ENCODE data around the gene BBS9. TPM values are rescaled to one million over a fixed set of nuclear protein-coding genes. Genes with fewer than 3 reads are reported as not detected.
"Not testable (repeated sequence)": the region's sequence is repeated elsewhere in the genome, so short reads cannot be mapped to it uniquely, and the experiment has no call there.

The BBS9 gene
- total RNA-seq, 1 experiment from 2014 or later, result 16.1 TPM

- DNase-seq (ENCODE audit: low read depth), result peak; percentile 15
These were observed 66.9 kb downstream of the BBS9 start for GRCh38 chr7:33196221-33196620.

DNA sequence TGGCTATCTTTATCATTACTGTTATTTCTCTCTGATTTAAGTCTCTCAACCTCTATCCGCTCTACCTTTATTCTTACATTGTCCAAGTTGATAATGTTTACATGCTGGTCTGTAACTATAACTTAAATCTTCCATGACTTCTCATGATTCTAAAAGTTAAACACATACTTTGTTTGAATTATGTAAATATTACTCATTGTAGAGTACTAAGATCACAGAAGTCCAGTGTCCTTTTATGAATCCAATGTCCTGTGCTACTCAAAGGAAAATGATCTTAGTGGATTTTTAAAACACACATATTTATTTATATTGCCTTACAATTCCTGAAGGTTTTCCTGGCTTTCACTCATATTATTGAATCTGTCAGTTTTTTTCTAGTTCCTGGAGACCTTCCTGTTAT, 70.9 kb downstream of the BBS9 start:
- no peak for DNase-seq (ENCODE audit: low read depth)

GRCh38 chr7:33201821-33202220, 72.5 kb downstream of the BBS9 start:
- DNase-seq (ENCODE audit: low read depth), result peak; percentile 7

DNA sequence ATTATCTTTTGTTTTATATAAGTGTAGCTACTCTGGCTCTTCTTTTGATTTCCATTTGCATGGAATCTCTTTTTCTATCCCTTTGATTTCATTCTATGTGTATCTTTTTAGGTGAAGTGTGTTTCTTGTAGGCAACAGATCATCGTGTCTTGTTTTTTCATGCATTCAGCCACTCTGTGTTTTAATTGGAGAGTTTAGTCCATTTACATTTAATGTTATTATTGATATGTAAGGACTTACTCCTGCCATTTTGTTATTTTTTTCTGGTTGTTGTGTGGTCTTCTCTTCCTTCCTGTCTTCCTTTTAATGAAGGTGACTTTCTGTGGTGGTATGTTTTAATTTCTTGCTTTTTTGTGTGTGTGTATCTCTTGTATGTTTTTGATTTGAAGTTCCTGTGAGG, 81.6 kb downstream of the BBS9 start:
- no peak for DNase-seq (ENCODE audit: low read depth)

- DNase-seq (ENCODE audit: low read depth), result no peak
These were observed 82.8 kb downstream of the BBS9 start for GRCh38 chr7:33212144-33212543.

DNA sequence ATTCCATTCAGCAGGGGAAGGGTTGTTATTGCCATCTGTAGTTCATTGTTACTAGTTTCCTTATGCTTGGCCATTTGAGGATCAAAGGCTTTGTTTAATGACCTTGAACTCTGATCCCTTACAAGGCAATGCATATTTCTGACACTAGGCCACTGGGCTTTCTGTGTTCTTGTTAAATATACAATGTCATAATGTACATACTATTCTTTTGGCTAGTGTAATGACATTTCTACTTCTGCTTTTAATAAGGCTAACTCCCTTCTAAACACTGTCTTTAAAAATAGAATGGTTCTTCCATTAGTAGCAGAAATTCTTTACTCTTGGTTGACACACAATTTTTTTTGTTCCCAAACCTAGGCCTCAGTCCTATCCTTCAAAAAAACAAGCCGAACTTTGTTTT, 86.6 kb downstream of the BBS9 start:
- DNase-seq (ENCODE audit: low read depth), result no peak

DNA sequence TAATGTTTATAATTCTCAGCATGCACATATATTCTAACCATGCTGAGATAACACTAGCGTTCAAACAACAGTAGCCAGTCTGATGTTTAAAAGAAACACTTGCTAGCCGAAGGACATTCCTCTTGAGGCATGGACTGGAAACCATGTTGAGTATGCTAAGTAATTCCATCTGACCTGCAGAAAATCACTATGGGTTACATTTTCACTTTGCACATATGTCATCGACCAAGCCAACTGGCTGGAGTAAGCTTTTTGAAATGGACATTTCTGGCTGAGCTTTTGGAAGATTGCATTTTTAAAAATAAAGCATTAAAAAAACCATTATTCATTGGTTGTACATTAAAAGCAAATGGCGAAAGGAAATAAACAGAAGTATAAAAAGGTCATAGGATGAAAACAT, 88.2 kb downstream of the BBS9 start:
- DNase-seq (ENCODE audit: low read depth), result no peak

DNA sequence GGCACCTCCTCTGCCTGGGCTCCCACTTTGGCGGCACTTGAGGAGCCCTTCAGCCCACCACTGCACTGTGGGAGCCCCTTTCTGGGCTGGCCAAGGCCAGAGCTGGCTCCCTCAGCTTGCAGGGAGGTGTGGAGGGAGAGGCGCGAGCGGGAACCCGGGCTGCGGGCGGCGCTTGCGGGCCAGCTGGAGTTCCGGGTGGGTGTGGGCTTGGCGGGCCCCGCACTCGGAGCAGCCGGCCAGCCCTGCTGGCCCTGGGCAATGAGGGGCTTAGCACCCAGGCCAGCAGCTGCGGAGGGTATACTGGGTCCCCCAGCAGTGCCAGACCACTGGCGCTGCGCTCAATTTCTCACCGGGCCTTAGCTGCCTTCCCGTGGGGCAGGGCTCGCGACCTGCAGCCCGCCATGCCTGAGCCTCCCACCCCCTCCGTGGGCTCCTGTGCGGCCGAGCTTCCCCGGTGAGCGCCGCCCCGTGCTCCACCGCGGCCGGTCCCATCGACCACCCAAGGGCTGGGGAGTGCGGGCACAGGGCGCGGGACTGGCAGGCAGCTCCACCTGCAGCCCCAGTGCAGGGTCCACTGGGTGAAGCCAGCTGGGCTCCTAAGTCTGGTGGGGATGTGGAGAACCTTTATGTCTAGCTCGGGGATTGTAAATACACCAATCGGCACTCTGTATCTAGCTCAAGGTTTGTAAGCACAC, 89.6 kb downstream of the BBS9 start:
- DNase-seq (ENCODE audit: low read depth), result not testable (repeated sequence)

- no peak for DNase-seq (ENCODE audit: low read depth)
These were observed 90.9 kb downstream of the BBS9 start for GRCh38 chr7:33220231-33220630.

DNA sequence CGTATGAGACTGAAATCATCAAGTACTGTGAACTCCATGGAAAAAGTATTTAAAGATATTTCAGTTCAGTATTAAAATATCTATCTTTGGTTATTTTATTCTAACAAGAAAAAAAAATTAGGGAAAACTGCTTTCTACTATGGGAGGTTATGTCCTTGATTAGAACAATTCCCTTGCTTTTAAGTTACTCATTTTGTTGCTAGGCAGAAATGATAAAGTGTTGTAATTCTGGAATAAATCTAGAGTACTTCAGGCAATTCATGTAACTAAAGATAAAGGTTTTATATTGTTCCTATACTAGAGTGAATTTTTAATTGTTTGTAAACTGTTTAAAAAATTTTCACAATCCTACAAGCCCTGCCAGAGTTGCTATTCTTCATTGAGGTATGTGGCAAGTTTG, 92.0 kb downstream of the BBS9 start:
- DNase-seq (ENCODE audit: low read depth), result no peak

- no peak for DNase-seq (ENCODE audit: low read depth)
These were observed 103.3 kb downstream of the BBS9 start for GRCh38 chr7:33232632-33233145.

DNA sequence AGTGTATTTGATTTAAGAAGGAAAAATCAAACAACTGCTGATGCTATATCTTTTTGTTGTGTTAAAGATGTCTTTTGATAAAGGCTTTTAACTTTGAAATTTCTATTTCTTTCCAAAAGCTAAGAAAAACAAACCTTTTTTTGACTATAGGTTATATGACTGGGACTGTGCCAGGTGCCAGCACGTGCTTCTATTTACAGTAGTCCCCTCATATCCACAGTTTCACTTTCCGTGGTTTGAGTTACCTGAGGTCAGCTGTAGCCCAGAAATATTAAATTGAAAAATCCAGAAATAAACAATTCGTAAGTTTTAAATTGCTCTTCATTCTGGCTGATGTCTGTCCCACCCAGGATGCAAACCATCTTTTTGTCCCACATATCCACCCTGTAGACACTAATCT, 104.3 kb downstream of the BBS9 start:
- no peak for DNase-seq (ENCODE audit: low read depth)

DNA sequence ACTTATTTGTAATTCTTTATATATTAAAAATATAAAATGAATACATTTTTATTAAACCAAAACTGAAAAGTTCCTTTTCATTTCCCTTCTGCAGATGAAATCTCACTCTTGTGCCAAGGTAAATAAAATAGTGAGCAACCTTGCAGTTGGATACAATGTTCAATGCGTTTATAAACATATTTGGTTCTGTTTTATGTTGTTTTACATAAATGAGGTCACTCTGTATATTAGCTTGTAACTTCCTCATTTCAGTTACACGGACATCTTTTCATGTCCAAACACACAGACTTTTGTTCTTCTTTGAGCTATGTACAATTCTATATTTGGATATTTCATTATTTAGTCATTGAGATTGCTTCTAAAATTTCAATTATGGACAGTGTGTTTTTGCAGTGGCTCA, 107.7 kb downstream of the BBS9 start:
- peak; percentile 3 for DNase-seq (ENCODE audit: low read depth)

DNA sequence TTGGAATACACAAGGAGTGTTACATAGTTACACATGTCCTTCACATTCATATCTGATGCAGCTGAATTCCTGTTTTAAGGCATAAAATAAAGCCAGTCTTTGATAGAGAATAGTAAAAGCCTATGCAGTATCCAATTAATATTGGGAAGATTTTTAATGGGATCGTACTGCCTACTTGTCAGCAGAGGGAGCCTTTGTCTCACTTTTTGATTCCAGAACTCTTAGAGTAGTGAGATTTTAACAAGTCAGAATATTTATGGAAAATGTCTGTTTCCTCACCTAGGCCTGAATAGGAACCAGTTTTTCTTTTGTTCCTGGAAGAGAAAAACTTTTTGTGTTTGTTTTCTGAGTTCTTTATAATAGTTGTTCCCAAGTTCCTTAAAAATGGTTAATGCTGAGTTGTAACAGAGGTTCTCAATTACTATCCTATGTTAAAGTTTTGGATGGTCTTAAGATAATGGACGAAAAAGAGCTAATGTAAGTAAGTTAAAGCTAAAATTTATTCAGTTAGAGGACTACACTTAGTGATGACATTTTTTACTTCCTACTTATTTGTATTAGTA, 114.0 kb downstream of the BBS9 start:
- DNase-seq (ENCODE audit: low read depth), result peak; percentile 59

GRCh38 chr7:33248671-33249070, 119.3 kb downstream of the BBS9 start:
- DNase-seq (ENCODE audit: low read depth), result no peak

GRCh38 chr7:33250421-33250871, 121.1 kb downstream of the BBS9 start:
- no peak for DNase-seq (ENCODE audit: low read depth)

DNA sequence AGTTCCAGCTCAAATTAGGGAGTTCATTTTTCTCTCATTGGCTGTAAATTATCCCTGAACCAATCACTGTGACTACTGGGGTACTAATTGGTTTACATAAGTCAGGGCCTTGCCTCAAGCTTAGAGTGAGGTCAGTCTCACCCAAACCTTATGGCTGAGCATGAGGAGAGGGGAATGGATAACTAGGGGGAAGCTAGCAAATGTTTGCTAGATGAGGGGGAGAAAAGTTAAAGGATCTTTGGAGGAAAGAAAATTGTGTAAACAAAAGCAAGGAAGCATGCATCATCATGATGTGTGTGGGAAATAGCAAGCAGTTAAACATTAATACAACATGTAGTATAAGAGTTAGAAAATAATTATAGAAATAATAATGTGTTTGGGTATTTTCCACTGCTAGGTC, 121.9 kb downstream of the BBS9 start:
- no peak for DNase-seq (ENCODE audit: low read depth)

DNA sequence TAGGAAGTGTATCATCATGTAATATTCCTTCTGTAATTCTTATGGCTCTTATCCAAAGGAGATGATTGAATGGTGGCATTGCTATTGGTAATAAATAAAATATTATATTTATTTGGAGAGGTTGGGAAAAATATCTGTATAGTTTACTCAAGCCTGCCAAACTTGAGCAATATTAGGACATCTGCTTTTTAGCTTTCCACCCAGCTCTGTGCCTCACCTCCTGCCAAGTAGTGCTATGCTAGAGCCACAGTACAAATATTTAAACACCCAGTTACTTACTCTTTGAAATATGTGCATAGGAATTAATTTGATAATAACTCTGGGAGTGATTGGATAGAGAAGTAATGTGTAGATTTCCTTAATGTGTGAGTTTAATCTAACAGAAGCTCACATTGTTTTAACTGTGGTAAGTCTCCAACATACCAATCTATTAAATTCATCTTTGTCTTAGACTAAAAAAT, 129.2 kb downstream of the BBS9 start:
- no peak for DNase-seq (ENCODE audit: low read depth)

DNA sequence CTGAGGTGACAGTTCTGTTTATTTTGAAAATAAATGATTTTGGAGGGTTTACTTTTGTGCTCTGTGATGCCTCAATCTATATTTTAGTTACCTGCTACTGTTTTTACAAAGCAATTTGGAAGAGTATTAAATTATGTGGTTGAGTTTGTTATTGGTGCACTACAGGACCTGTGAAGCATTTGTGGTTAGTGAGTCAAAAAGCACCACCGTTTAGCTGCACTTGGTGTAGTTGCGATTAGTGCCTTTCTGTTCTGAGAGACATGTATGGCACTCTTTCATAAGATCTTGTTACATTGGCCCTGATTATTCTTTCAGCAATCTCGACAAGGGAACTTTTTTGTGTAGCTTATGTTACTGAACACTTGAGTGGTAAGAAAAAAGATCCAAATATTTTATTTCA, 132.2 kb downstream of the BBS9 start:
- DNase-seq (ENCODE audit: low read depth), result peak; percentile 37

DNA sequence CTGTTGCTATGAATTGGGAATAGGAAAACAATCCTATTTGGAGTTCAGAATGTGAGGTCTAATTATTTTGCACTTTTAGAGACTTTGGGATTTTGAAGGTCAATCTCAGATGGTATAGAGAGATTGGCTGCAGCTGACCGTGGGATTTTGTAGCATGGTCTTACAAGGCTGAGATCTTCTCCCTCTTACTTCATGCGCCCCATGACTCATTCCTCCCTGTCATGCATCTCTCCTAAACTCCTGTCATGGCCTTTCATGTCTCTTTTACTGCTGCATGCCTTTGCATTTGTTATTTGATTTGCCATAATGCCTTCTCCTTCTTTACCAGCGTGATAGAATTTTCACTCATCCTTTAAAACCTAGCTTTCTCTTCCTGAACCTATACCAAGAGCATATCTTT, 133.1 kb downstream of the BBS9 start:
- peak; percentile 33 for DNase-seq (ENCODE audit: low read depth)

GRCh38 chr7:33271839-33272371, 142.5 kb downstream of the BBS9 start:
- DNase-seq (ENCODE audit: low read depth), result not testable (repeated sequence)

GRCh38 chr7:33273356-33273755, 144.0 kb downstream of the BBS9 start:
- DNase-seq (ENCODE audit: low read depth), result no peak

GRCh38 chr7:33276325-33276724, 147.0 kb downstream of the BBS9 start:
- DNase-seq (ENCODE audit: low read depth), result no peak

Data from RPMI7951 (cell line).